Esophagus squamous epithelium (tissue), 4 donors: ENCODE measurements around the gene LTBP3.

ENCODE experiments used
- CTCF ChIP-seq, 6 experiments: fragments of 450-650 bp in 4 of 6; fragments of 200-600 bp in 2 of 6; sonication (generic) in 2 of 6; IDR thresholded peaks; one replicate each; pipeline ENCODE4 v1.5.1; 2016 to 2019; ENCODE audit warnings: antibody characterized with exemption in 6 of 6, mild to moderate bottlenecking in 4 of 6, moderate library complexity in 4 of 6
- POLR2A ChIP-seq, 4 donors: fragments of 450-650 bp; IDR thresholded peaks; one replicate each; pipeline ENCODE4 v1.6.1; 2017; ENCODE audit warnings: antibody characterized with exemption in 4 of 4, mild to moderate bottlenecking in 4 of 4, moderate library complexity in 3 of 4

DNA sequence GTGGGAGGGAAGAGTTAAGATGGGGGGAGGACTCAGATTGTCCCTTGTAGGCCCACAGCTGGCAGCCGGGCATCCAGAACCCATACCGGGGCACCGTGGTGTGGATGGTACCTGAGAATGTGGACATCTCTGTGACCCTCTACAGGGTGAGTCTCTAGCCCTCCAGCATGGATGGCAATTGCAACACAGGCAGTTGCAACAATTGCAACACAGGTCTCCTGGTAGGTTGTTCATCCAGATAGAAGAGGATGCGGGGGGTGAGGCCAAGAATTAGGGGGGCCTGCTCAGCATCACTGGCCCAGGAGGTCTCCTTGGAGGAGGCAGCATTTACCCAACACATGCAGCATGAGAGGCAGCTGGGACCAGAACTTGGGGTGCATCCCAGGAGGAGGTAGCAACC lies 21.1 kb upstream of the LTBP3 start:
- TF ChIP-seq CTCF (IDR thresholded peaks at IDR 0.05) = no peak
- no peak for TF ChIP-seq POLR2A (IDR thresholded peaks at IDR 0.05)
